ENCODE results near the gene TSHZ3. TPM values are rescaled to one million over a fixed set of nuclear protein-coding genes. Genes with fewer than 3 reads are reported as not detected.

The TSHZ3 gene
- total and polyA plus RNA-seq, 2 of the 13 experiments (the other 11 are each of a cell fraction or from before 2014, with no cell fraction given), result not detected

DNA sequence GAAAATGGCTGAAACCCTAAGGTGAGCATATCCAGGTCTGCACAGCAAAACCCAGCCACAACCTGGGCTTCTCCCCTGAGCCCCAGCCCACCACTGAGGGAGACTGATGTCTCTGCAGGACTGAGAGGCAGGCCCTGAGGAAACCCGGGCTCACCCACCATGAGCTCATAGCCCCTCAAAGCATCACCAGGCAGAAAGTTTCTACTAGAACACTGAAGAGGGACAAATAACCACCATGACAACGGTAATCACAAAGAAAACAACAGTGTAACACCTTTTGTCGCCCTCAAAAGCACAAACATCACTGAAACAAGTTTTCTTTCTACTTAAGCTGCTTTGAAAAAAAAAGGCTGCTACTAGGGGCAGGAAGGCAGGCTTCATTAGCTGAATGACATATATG, 29.8 kb downstream of the TSHZ3 start (continued):
- TF ChIP-seq ZBTB40 (IDR thresholded peaks at IDR 0.05) (no peak), ZBTB40 (CRISPR knock-in tag; IDR thresholded peaks at IDR 0.05) (no peak), MBNL3 (CRISPR knock-in tag; conservative IDR thresholded peaks at IDR 0.05) (no peak), KLF13 (CRISPR knock-in tag; IDR thresholded peaks at IDR 0.05) (no peak)
- TF ChIP-seq, protein P1, sequence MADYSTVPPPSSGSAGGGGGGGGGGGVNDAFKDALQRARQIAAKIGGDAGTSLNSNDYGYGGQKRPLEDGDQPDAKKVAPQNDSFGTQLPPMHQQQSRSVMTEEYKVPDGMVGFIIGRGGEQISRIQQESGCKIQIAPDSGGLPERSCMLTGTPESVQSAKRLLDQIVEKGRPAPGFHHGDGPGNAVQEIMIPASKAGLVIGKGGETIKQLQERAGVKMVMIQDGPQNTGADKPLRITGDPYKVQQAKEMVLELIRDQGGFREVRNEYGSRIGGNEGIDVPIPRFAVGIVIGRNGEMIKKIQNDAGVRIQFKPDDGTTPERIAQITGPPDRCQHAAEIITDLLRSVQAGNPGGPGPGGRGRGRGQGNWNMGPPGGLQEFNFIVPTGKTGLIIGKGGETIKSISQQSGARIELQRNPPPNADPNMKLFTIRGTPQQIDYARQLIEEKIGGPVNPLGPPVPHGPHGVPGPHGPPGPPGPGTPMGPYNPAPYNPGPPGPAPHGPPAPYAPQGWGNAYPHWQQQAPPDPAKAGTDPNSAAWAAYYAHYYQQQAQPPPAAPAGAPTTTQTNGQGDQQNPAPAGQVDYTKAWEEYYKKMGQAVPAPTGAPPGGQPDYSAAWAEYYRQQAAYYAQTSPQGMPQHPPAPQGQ (CRISPR knock-in tag; IDR thresholded peaks at IDR 0.05; ENCODE audit: borderline replicate concordance), result no peak
- TF ChIP-seq, protein P2, sequence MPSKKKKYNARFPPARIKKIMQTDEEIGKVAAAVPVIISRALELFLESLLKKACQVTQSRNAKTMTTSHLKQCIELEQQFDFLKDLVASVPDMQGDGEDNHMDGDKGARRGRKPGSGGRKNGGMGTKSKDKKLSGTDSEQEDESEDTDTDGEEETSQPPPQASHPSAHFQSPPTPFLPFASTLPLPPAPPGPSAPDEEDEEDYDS (CRISPR knock-in tag; IDR thresholded peaks at IDR 0.05), result no peak

Measured in HepG2 (cell line).